ENCODE measurements around the gene DNAH10. TPM values are rescaled to one million over a fixed set of nuclear protein-coding genes. Genes with fewer than 3 reads are reported as not detected.

The DNAH10 gene
- total and polyA plus RNA-seq, 10 of the 15 experiments (the other 5 are each of a cell fraction or from before 2014, with no cell fraction given) = 0.01 to 0.32 (median 0.06) TPM

- peak; percentile 38; the same call in 1 of the 2 replicates for TF ChIP-seq SMARCA5 (IDR thresholded peaks at IDR 0.05)
- peak; percentile 91 for TF ChIP-seq HDAC6 (IDR thresholded peaks at IDR 0.05; ENCODE audit: unreplicated experiment)
- TF ChIP-seq SMC3 (IDR thresholded peaks at IDR 0.05; ENCODE audit: borderline replicate concordance, low read length) = peak; percentile 25; the same call in 1 of the 2 replicates
- peak in 1 of 2 experiments; percentile 26; a peak in 1 of 4 replicates for TF ChIP-seq BHLHE40 (IDR thresholded peaks at IDR 0.05; ENCODE audit: borderline replicate concordance in 1 of 2, low read depth in 2 of 2, low read length in 1 of 2)
- 0 out of 2 replicates have a peak, but pooled peaks have one; percentile 30 for TF ChIP-seq STAT1 (conservative IDR thresholded peaks at IDR 0.05)
- no peak for TF ChIP-seq FOXM1 (IDR thresholded peaks at IDR 0.05; ENCODE audit: low read depth, low read length)
- TF ChIP-seq, protein P1, sequence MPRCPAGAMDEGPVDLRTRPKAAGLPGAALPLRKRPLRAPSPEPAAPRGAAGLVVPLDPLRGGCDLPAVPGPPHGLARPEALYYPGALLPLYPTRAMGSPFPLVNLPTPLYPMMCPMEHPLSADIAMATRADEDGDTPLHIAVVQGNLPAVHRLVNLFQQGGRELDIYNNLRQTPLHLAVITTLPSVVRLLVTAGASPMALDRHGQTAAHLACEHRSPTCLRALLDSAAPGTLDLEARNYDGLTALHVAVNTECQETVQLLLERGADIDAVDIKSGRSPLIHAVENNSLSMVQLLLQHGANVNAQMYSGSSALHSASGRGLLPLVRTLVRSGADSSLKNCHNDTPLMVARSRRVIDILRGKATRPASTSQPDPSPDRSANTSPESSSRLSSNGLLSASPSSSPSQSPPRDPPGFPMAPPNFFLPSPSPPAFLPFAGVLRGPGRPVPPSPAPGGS (IDR thresholded peaks at IDR 0.05; ENCODE audit: borderline replicate concordance, insufficient read depth, low read depth, low read length, poor library complexity, severe bottlenecking) = peak; percentile 63
- TF ChIP-seq DPF2 (IDR thresholded peaks at IDR 0.05) = peak; percentile 71; the same call in 1 of the 2 replicates
- peak; percentile 83 for TF ChIP-seq YY1 (IDR thresholded peaks at IDR 0.05; ENCODE audit: low read depth, low read length)
- TF ChIP-seq CHD4 (IDR thresholded peaks at IDR 0.05) = no peak
- peak; percentile 91 for TF ChIP-seq LARP7 (IDR thresholded peaks at IDR 0.05)
- TF ChIP-seq, protein P2, sequence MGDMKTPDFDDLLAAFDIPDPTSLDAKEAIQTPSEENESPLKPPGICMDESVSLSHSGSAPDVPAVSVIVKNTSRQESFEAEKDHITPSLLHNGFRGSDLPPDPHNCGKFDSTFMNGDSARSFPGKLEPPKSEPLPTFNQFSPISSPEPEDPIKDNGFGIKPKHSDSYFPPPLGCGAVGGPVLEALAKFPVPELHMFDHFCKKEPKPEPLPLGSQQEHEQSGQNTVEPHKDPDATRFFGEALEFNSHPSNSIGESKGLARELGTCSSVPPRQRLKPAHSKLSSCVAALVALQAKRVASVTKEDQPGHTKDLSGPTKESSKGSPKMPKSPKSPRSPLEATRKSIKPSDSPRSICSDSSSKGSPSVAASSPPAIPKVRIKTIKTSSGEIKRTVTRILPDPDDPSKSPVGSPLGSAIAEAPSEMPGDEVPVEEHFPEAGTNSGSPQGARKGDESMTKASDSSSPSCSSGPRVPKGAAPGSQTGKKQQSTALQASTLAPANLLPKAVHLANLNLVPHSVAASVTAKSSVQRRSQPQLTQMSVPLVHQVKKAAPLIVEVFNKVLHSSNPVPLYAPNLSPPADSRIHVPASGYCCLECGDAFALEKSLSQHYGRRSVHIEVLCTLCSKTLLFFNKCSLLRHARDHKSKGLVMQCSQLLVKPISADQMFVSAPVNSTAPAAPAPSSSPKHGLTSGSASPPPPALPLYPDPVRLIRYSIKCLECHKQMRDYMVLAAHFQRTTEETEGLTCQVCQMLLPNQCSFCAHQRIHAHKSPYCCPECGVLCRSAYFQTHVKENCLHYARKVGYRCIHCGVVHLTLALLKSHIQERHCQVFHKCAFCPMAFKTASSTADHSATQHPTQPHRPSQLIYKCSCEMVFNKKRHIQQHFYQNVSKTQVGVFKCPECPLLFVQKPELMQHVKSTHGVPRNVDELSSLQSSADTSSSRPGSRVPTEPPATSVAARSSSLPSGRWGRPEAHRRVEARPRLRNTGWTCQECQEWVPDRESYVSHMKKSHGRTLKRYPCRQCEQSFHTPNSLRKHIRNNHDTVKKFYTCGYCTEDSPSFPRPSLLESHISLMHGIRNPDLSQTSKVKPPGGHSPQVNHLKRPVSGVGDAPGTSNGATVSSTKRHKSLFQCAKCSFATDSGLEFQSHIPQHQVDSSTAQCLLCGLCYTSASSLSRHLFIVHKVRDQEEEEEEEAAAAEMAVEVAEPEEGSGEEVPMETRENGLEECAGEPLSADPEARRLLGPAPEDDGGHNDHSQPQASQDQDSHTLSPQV (IDR thresholded peaks at IDR 0.05) = peak; percentile 52; the same call in 1 of the 2 replicates
- TF ChIP-seq EED (IDR thresholded peaks at IDR 0.05; ENCODE audit: low read depth) = no peak
- no peak for TF ChIP-seq ZNF384 (IDR thresholded peaks at IDR 0.05; ENCODE audit: borderline replicate concordance, low read depth, low read length)
- peak; percentile 22 for TF ChIP-seq RELA (IDR thresholded peaks at IDR 0.05; ENCODE audit: borderline replicate concordance, partially characterized antibody)
- TF ChIP-seq TARDBP (IDR thresholded peaks at IDR 0.05; ENCODE audit: borderline replicate concordance) = no peak
- TF ChIP-seq NBN (IDR thresholded peaks at IDR 0.05) = no peak
- TF ChIP-seq, protein P3, sequence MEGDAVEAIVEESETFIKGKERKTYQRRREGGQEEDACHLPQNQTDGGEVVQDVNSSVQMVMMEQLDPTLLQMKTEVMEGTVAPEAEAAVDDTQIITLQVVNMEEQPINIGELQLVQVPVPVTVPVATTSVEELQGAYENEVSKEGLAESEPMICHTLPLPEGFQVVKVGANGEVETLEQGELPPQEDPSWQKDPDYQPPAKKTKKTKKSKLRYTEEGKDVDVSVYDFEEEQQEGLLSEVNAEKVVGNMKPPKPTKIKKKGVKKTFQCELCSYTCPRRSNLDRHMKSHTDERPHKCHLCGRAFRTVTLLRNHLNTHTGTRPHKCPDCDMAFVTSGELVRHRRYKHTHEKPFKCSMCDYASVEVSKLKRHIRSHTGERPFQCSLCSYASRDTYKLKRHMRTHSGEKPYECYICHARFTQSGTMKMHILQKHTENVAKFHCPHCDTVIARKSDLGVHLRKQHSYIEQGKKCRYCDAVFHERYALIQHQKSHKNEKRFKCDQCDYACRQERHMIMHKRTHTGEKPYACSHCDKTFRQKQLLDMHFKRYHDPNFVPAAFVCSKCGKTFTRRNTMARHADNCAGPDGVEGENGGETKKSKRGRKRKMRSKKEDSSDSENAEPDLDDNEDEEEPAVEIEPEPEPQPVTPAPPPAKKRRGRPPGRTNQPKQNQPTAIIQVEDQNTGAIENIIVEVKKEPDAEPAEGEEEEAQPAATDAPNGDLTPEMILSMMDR (IDR thresholded peaks at IDR 0.05 in 2 of 3, conservative IDR thresholded peaks at IDR 0.05 in 1 of 3; ENCODE audit: control insufficient read depth in 2 of 3, extremely low read depth in 1 of 3, insufficient read depth in 1 of 3, low read depth in 3 of 3, low read length in 3 of 3) = peak; percentile 51 to 65 (median 56); a peak in 5 of 6 replicates
- no peak for TF ChIP-seq BCLAF1 (IDR thresholded peaks at IDR 0.05)
Measured at GRCh38 chr12:123761841-123762714, at the start of gene DNAH10 (continued).
